ENCODE data around the gene RECK.
"Not testable (repeated sequence)": the region's sequence is repeated elsewhere in the genome, so short reads cannot be mapped to it uniquely, and the experiment has no call there.

Gene RECK

GRCh38 chr9:36082931-36083330 lies 46.2 kb downstream of the RECK start:
- TF ChIP-seq CTCF (IDR thresholded peaks at IDR 0.05) = no peak
- Histone ChIP-seq H3K9me3 (no peaks in the 10 kb centered on the region), H3K4me1 (ENCODE audit: control insufficient read depth in 1 of 2, insufficient read depth in 1 of 2, low read depth in 1 of 2, low read length in 1 of 2) (no peaks in the 10 kb centered on the region), H3K27me3 (no peaks in the 10 kb centered on the region), H3K27ac (no peak overlapping the region), H3K4me3 (ENCODE audit: low read depth in 1 of 2, low read length in 1 of 2) (no peak overlapping the region), H3K36me3 (no peaks in the 10 kb centered on the region)

GRCh38 chr9:36086442-36086841 lies 49.7 kb downstream of the RECK start:
- H3K27ac ChIP-seq = no peak overlapping the region
- no peaks in the 10 kb centered on the region for H3K9me3 ChIP-seq
- no peaks in the 10 kb centered on the region for H3K27me3 ChIP-seq
- no peaks in the 10 kb centered on the region for H3K4me1 ChIP-seq (ENCODE audit: control insufficient read depth in 1 of 2, insufficient read depth in 1 of 2, low read depth in 1 of 2, low read length in 1 of 2)
- no peaks in the 10 kb centered on the region for H3K36me3 ChIP-seq
- H3K4me3 ChIP-seq (ENCODE audit: low read depth in 1 of 2, low read length in 1 of 2) = no peak overlapping the region
- TF ChIP-seq CTCF (IDR thresholded peaks at IDR 0.05) = no peak

GRCh38 chr9:36087054-36087453 lies 50.3 kb downstream of the RECK start:
- not testable (repeated sequence) for H3K9me3 ChIP-seq; H3K4me1 ChIP-seq (ENCODE audit: control insufficient read depth in 1 of 2, insufficient read depth in 1 of 2, low read depth in 1 of 2, low read length in 1 of 2); H3K27ac ChIP-seq; H3K27me3 ChIP-seq; H3K36me3 ChIP-seq; H3K4me3 ChIP-seq (ENCODE audit: low read depth in 1 of 2, low read length in 1 of 2)

GRCh38 chr9:36088020-36088419 lies 51.3 kb downstream of the RECK start:
- TF ChIP-seq CTCF (IDR thresholded peaks at IDR 0.05) = no peak
- no peak overlapping the region for H3K27ac ChIP-seq
- no peak overlapping the region for H3K4me3 ChIP-seq (ENCODE audit: low read depth in 1 of 2, low read length in 1 of 2)
- no peaks in the 10 kb centered on the region for H3K27me3 ChIP-seq
- H3K36me3 ChIP-seq = no peaks in the 10 kb centered on the region
- no peaks in the 10 kb centered on the region for H3K4me1 ChIP-seq (ENCODE audit: control insufficient read depth in 1 of 2, insufficient read depth in 1 of 2, low read depth in 1 of 2, low read length in 1 of 2)
- H3K9me3 ChIP-seq = no peaks in the 10 kb centered on the region

- no peak for TF ChIP-seq CTCF (IDR thresholded peaks at IDR 0.05)
- H3K27ac ChIP-seq = no peak overlapping the region
These were observed 54.6 kb downstream of the RECK start for GRCh38 chr9:36091026-36091953.

GRCh38 chr9:36092014-36092413 lies 55.3 kb downstream of the RECK start:
- Histone ChIP-seq H3K4me1 (ENCODE audit: control insufficient read depth in 1 of 2, insufficient read depth in 1 of 2, low read depth in 1 of 2, low read length in 1 of 2) (no peaks in the 10 kb centered on the region), H3K27ac (no peak overlapping the region)

More at GRCh38 chr9:36091026-36091953, 54.6 kb downstream of the RECK start:
- Histone ChIP-seq H3K9me3 (no peaks in the 10 kb centered on the region), H3K27me3 (no peaks in the 10 kb centered on the region), H3K36me3 (no peaks in the 10 kb centered on the region), H3K4me3 (ENCODE audit: low read depth in 1 of 2, low read length in 1 of 2) (no peak overlapping the region), H3K4me1 (ENCODE audit: control insufficient read depth in 1 of 2, insufficient read depth in 1 of 2, low read depth in 1 of 2, low read length in 1 of 2) (no peaks in the 10 kb centered on the region)

More at GRCh38 chr9:36092014-36092413, 55.3 kb downstream of the RECK start:
- H3K9me3 ChIP-seq = no peaks in the 10 kb centered on the region
- H3K27me3 ChIP-seq = no peaks in the 10 kb centered on the region
- H3K36me3 ChIP-seq = no peaks in the 10 kb centered on the region
- H3K4me3 ChIP-seq (ENCODE audit: low read depth in 1 of 2, low read length in 1 of 2) = no peak overlapping the region
- no peak for TF ChIP-seq CTCF (IDR thresholded peaks at IDR 0.05)

All from neutrophil (primary cell).